K562 (cell line): Measurements from ENCODE around the gene DR1. TPM values are rescaled to one million over a fixed set of nuclear protein-coding genes. Genes with fewer than 3 reads are reported as not detected.

ENCODE experiments used
- CTBP1 ChIP-seq: fragments of 450-650 bp; IDR thresholded peaks from 2 replicates; pipeline ENCODE4 v1.6.1; 2016; ENCODE audit warnings: borderline replicate concordance
- DIDO1 ChIP-seq: fragments of 450-650 bp; IDR thresholded peaks from 2 replicates; pipeline ENCODE4 v1.6.1; 2016; ENCODE audit warnings: low read depth, missing biosample characterization, missing genetic modification characterization
- HDAC3 ChIP-seq: fragments of 450-650 bp; IDR thresholded peaks from 2 replicates; pipeline ENCODE4 v1.6.1; 2018; ENCODE audit warnings: borderline replicate concordance, mild to moderate bottlenecking, moderate library complexity; ENCODE audit not compliant: partially characterized antibody
- ILF3 ChIP-seq: fragments of 450-650 bp; IDR thresholded peaks from 2 replicates; pipeline ENCODE4 v1.6.1; 2018; ENCODE audit warnings: antibody characterized with exemption, mild to moderate bottlenecking, moderate library complexity, borderline replicate concordance
- KLF6 ChIP-seq: fragments of 250-450 bp; sonication (Bioruptor Pico); IDR thresholded peaks from 2 replicates; pipeline ENCODE4 v1.4.0; 2020; ENCODE audit warnings: mild to moderate bottlenecking, moderate library complexity, borderline replicate concordance
- NEUROD1 ChIP-seq: fragments of 150-350 bp; IDR thresholded peaks from 2 replicates; pipeline ENCODE4 v1.6.1; 2014; ENCODE audit warnings: borderline replicate concordance, low read length, low read depth; ENCODE audit not compliant: partially characterized antibody
- NFYB ChIP-seq: IDR thresholded peaks from 2 replicates; pipeline ENCODE4 v1.6.1; 2011; ENCODE audit warnings: mild to moderate bottlenecking, moderate library complexity; ENCODE audit not compliant: insufficient read length; ENCODE audit errors: extremely low read depth
- SMAD4 ChIP-seq: fragments of 250-450 bp; sonication (Bioruptor Pico); conservative IDR thresholded peaks from 2 replicates; pipeline ENCODE4 v1.8.0; 2021; ENCODE audit warnings: inconsistent platforms, mild to moderate bottlenecking, moderate library complexity
- ZNF217 ChIP-seq: sonication (generic); formaldehyde crosslinking; IDR thresholded peaks from 2 replicates; pipeline ENCODE4 v1.8.0; 2022; ENCODE audit warnings: mild to moderate bottlenecking, missing genetic modification reagents
- polyA plus RNA-seq, 8 experiments: library from polyadenylated mRNA; depleted of rRNA in 4 of 8; stranded (reverse) in 5 of 8; unstranded in 3 of 8; fragments of >200 nt; fragmentation: Nextera tagmentation in 2 of 8; fragmentation: Illumina TruSeq in 1 of 8; extraction: Ambion mirVana in 2 of 8; extraction: Trizol in 1 of 8; gene quantifications; 2 replicates each; pipeline versions ENCODE4 v1.2.1 to v1.2.3, GENCODE V29; 2011 to 2014; ENCODE audit warnings: inconsistent platforms in 1 of 8, missing spikeins in 1 of 8
- total RNA-seq, 7 experiments: library from RNA; depleted of rRNA in 6 of 7; stranded (reverse); fragments of >200 nt in 6 of 7; fragmentation: Illumina TruSeq in 2 of 7; extraction: Trizol in 2 of 7; gene quantifications; 2 replicates each; pipeline versions ENCODE4 v1.2.1 to v1.2.3, GENCODE V29; 2011 to 2021; ENCODE audit warnings: low replicate concordance in 1 of 7
- TF ChIP-seq, protein P1 (sequence below), 2 experiments: fragments of 250-450 bp in 1 of 2; fragments of 450-650 bp in 1 of 2; sonication (Bioruptor Pico) in 1 of 2; IDR thresholded peaks; 2 replicates each; pipeline versions ENCODE4 v1.6.1 to v1.8.0; 2016 to 2021; ENCODE audit warnings: mild to moderate bottlenecking in 2 of 2, moderate library complexity in 2 of 2, missing compliant biosample characterization in 1 of 2, missing genetic modification characterization in 1 of 2
- TF ChIP-seq, protein P2 (sequence below): fragments of 250-450 bp; sonication (Bioruptor Pico); IDR thresholded peaks from 2 replicates; pipeline ENCODE4 v1.4.0; 2020; ENCODE audit warnings: mild to moderate bottlenecking, moderate library complexity, borderline replicate concordance
- TF ChIP-seq, protein P3 (sequence below): conservative IDR thresholded peaks from 2 replicates; pipeline ENCODE4 v1.6.1; 2011; ENCODE audit warnings: low read depth, mild to moderate bottlenecking, low read length; ENCODE audit not compliant: control insufficient read depth
- TF ChIP-seq, protein P4 (sequence below): fragments of 250-450 bp; sonication (Bioruptor Pico); IDR thresholded peaks from 2 replicates; pipeline ENCODE4 v1.8.0; 2021; ENCODE audit warnings: mild to moderate bottlenecking, moderate library complexity
- TF ChIP-seq, protein P5 (sequence below): fragments of 450-650 bp; IDR thresholded peaks from 2 replicates; pipeline ENCODE4 v1.6.1; 2016; ENCODE audit warnings: mild to moderate bottlenecking
- TF ChIP-seq, protein P6 (sequence below): sonication (generic); formaldehyde crosslinking; IDR thresholded peaks from 2 replicates; pipeline ENCODE4 v1.9.0; 2022; ENCODE audit warnings: mild to moderate bottlenecking, missing genetic modification reagents

Gene DR1
- total and polyA plus RNA-seq, 9 of the 15 experiments (the other 6 are each of a cell fraction or from before 2014, with no cell fraction given) = 8.1 to 78.8 (median 46.3) TPM

DNA sequence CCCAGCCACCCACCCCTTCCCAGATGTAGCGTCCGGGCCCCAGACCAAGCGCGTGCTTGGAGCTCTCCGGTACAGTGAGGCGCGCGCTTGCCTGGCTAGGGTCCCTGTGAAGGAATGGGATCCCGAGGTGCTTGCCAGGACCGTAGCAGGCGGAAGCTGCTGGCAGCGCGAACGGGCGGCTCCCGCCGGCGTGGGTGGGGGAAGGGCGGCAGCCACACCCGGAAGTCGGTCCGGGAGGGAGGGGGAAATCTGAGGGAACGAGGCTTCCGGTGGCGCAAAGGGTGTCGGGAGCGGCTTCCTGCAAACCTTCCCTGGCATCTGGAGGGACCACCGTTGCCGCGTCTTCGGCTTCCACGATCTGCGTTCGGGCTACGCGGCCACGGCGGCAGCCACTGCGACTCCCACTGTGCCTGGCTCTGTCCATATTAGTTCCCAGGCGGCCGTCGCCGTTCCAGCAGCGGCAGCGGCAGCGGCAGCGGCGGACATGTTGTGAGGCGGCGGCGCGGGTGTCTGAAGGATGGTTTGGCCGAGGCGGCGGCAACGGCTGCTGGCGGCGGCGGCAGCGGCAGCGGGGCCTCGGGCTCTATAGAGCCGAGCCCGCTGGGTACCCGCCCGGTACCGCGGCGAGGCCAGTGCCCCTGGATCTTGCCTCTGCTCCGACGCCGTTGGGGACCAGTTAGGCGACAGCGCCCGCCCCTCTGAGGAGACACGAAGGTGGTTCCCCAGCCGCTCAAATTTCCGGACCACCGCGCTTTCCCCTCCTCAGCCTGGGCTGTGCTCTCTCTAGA is at the start of gene DR1 (continued):
- TF ChIP-seq SMAD4 (CRISPR knock-in tag) = peak; percentile 62
- TF ChIP-seq, protein P1, sequence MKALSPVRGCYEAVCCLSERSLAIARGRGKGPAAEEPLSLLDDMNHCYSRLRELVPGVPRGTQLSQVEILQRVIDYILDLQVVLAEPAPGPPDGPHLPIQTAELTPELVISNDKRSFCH (CRISPR knock-in tag; IDR thresholded peaks at IDR 0.05) = no peak
- TF ChIP-seq, protein P1 (tag; IDR thresholded peaks at IDR 0.05) = peak; percentile 75
- peak; percentile 23 for TF ChIP-seq HDAC3
- TF ChIP-seq, protein P2, sequence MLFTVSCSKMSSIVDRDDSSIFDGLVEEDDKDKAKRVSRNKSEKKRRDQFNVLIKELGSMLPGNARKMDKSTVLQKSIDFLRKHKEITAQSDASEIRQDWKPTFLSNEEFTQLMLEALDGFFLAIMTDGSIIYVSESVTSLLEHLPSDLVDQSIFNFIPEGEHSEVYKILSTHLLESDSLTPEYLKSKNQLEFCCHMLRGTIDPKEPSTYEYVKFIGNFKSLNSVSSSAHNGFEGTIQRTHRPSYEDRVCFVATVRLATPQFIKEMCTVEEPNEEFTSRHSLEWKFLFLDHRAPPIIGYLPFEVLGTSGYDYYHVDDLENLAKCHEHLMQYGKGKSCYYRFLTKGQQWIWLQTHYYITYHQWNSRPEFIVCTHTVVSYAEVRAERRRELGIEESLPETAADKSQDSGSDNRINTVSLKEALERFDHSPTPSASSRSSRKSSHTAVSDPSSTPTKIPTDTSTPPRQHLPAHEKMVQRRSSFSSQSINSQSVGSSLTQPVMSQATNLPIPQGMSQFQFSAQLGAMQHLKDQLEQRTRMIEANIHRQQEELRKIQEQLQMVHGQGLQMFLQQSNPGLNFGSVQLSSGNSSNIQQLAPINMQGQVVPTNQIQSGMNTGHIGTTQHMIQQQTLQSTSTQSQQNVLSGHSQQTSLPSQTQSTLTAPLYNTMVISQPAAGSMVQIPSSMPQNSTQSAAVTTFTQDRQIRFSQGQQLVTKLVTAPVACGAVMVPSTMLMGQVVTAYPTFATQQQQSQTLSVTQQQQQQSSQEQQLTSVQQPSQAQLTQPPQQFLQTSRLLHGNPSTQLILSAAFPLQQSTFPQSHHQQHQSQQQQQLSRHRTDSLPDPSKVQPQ (CRISPR knock-in tag) = no peak
- peak; percentile 66 for TF ChIP-seq NEUROD1
- 0 out of 2 replicates have a peak, but pooled peaks have one; percentile 31 for TF ChIP-seq DIDO1
- no peak for TF ChIP-seq ZNF217 (CRISPR knock-in tag)
- peak; percentile 19; the same call in 1 of the 2 replicates for TF ChIP-seq ILF3
- TF ChIP-seq CTBP1 = peak; percentile 73; the same call in 1 of the 2 replicates
- TF ChIP-seq, protein P3, sequence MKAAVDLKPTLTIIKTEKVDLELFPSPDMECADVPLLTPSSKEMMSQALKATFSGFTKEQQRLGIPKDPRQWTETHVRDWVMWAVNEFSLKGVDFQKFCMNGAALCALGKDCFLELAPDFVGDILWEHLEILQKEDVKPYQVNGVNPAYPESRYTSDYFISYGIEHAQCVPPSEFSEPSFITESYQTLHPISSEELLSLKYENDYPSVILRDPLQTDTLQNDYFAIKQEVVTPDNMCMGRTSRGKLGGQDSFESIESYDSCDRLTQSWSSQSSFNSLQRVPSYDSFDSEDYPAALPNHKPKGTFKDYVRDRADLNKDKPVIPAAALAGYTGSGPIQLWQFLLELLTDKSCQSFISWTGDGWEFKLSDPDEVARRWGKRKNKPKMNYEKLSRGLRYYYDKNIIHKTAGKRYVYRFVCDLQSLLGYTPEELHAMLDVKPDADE = peak; percentile 74
- TF ChIP-seq, protein P4, sequence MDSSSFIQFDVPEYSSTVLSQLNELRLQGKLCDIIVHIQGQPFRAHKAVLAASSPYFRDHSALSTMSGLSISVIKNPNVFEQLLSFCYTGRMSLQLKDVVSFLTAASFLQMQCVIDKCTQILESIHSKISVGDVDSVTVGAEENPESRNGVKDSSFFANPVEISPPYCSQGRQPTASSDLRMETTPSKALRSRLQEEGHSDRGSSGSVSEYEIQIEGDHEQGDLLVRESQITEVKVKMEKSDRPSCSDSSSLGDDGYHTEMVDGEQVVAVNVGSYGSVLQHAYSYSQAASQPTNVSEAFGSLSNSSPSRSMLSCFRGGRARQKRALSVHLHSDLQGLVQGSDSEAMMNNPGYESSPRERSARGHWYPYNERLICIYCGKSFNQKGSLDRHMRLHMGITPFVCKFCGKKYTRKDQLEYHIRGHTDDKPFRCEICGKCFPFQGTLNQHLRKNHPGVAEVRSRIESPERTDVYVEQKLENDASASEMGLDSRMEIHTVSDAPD (CRISPR knock-in tag) = no peak
- TF ChIP-seq, protein P5, sequence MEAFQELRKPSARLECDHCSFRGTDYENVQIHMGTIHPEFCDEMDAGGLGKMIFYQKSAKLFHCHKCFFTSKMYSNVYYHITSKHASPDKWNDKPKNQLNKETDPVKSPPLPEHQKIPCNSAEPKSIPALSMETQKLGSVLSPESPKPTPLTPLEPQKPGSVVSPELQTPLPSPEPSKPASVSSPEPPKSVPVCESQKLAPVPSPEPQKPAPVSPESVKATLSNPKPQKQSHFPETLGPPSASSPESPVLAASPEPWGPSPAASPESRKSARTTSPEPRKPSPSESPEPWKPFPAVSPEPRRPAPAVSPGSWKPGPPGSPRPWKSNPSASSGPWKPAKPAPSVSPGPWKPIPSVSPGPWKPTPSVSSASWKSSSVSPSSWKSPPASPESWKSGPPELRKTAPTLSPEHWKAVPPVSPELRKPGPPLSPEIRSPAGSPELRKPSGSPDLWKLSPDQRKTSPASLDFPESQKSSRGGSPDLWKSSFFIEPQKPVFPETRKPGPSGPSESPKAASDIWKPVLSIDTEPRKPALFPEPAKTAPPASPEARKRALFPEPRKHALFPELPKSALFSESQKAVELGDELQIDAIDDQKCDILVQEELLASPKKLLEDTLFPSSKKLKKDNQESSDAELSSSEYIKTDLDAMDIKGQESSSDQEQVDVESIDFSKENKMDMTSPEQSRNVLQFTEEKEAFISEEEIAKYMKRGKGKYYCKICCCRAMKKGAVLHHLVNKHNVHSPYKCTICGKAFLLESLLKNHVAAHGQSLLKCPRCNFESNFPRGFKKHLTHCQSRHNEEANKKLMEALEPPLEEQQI = peak; percentile 52; the same call in 1 of the 2 replicates
- TF ChIP-seq, protein P6, sequence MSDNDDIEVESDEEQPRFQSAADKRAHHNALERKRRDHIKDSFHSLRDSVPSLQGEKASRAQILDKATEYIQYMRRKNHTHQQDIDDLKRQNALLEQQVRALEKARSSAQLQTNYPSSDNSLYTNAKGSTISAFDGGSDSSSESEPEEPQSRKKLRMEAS = peak; percentile 91
- TF ChIP-seq NFYB = no peak
- TF ChIP-seq KLF6 (CRISPR knock-in tag) = peak; percentile 88; the same call in 1 of the 2 replicates
